HG03045 (cell line): ENCODE data around the gene FRMPD1.

ENCODE experiments used
- ATAC-seq: cut with Tn5 transposase; IDR thresholded peaks from one replicate; pipeline ENCODE4 v1.9.1; 2021; ENCODE audit warnings: mild to moderate bottlenecking, moderate library complexity; ENCODE audit not compliant: unreplicated experiment

The FRMPD1 gene

GRCh38 chr9:37769995-37770394, 119.2 kb downstream of the FRMPD1 start:
- ATAC-seq, result no peak

GRCh38 chr9:37775216-37775919, 124.6 kb downstream of the FRMPD1 start:
- no peak for ATAC-seq

- ATAC-seq, result no peak
Measured at GRCh38 chr9:37776328-37776727, 125.6 kb downstream of the FRMPD1 start.

GRCh38 chr9:37778534-37778933, 127.8 kb downstream of the FRMPD1 start:
- no peak for ATAC-seq

GRCh38 chr9:37784291-37784615, 133.5 kb downstream of the FRMPD1 start:
- no peak for ATAC-seq

- ATAC-seq, result peak; percentile 90
Measured at GRCh38 chr9:37784616-37785483, 134.1 kb downstream of the FRMPD1 start, which contains the start of gene EXOSC3. Gene EXOSC3, minus strand, starts transcription at chr9:37785064. Its CDS starts 20 bp downstream, at chr9:37785044.

- no peak for ATAC-seq
Measured at GRCh38 chr9:37787059-37787458, 136.3 kb downstream of the FRMPD1 start.

GRCh38 chr9:37788332-37788731, 137.6 kb downstream of the FRMPD1 start:
- no peak for ATAC-seq

- no peak for ATAC-seq
Measured at GRCh38 chr9:37790096-37790495, 139.3 kb downstream of the FRMPD1 start.

- ATAC-seq, result no peak
Measured at GRCh38 chr9:37792122-37792521, 141.4 kb downstream of the FRMPD1 start.

- ATAC-seq, result no peak
Measured at GRCh38 chr9:37796232-37796631, 145.5 kb downstream of the FRMPD1 start.
